GM12801 (cell line): ENCODE measurements around the gene SPINK9.

Experiments
- CTCF ChIP-seq: IDR thresholded peaks from one replicate; pipeline ENCODE4 v1.5.1; 2011; ENCODE audit warnings: control low read depth; ENCODE audit not compliant: insufficient read length; ENCODE audit errors: extremely low read depth

SPINK9 gene

GRCh38 chr5:148312153-148312552 is 23.2 kb upstream of the SPINK9 start, which contains the start of gene SPINK7:
TSS of gene SPINK7 (plus strand) at chr5:148312423. CDS start at chr5:148312484, 61 bp downstream.
- TF ChIP-seq CTCF: no peak

- TF ChIP-seq CTCF: no peak
These were observed 21.2 kb upstream of the SPINK9 start for GRCh38 chr5:148314187-148314586.

- TF ChIP-seq CTCF: no peak
These were observed 20.6 kb upstream of the SPINK9 start for GRCh38 chr5:148314731-148315130.

GRCh38 chr5:148333262-148333849 is 2.0 kb upstream of the SPINK9 start:
- TF ChIP-seq CTCF: no peak

- no peak for TF ChIP-seq CTCF
These were observed 1.5 kb downstream of the SPINK9 start for GRCh38 chr5:148336704-148337435.

- no peak for TF ChIP-seq CTCF
These were observed 7.1 kb downstream of the SPINK9 start for GRCh38 chr5:148342371-148343045.

GRCh38 chr5:148343046-148343407 is 7.7 kb downstream of the SPINK9 start:
- TF ChIP-seq CTCF: no peak
